Osteoblast (primary cell): ENCODE measurements around the gene ADIPOR2. TPM values are rescaled to one million over a fixed set of nuclear protein-coding genes. Genes with fewer than 3 reads are reported as not detected.

Source experiments
- DNase-seq: peaks from one replicate; pipeline ENCODE4 v3.0.0; 2011; ENCODE audit warnings: low spot score, mixed read lengths; ENCODE audit not compliant: insufficient read length; ENCODE audit errors: missing footprints
- H2AFZ ChIP-seq: 2 replicates; pipeline ENCODE4 v1.6.0; 2011; ENCODE audit warnings: mild to moderate bottlenecking, low read length
- H3K27ac ChIP-seq: 2 replicates; pipeline ENCODE4 v1.5.1; 2011; ENCODE audit warnings: mild to moderate bottlenecking, low read depth, low read length, moderate library complexity
- H3K27me3 ChIP-seq: 2 replicates; pipeline ENCODE4 v1.6.0; 2012; ENCODE audit warnings: mild to moderate bottlenecking, control low read depth, inconsistent platforms, low read length, moderate library complexity; ENCODE audit not compliant: insufficient read depth
- H3K36me3 ChIP-seq: 2 replicates; pipeline ENCODE4 v1.5.1; 2011; ENCODE audit warnings: mild to moderate bottlenecking, low read length, control low read depth, moderate library complexity; ENCODE audit not compliant: insufficient read depth
- H3K4me1 ChIP-seq: 2 replicates; pipeline ENCODE4 v1.5.1; 2011; ENCODE audit warnings: mild to moderate bottlenecking, low read length, control low read depth, moderate library complexity; ENCODE audit not compliant: insufficient read depth
- H3K4me2 ChIP-seq: 2 replicates; pipeline ENCODE4 v1.6.0; 2011; ENCODE audit warnings: mild to moderate bottlenecking, low read length; ENCODE audit not compliant: insufficient read depth
- H3K4me3 ChIP-seq: fragments of 200-600 bp; sonication (generic); 3 replicates; pipeline ENCODE4 v1.5.1; 2012; ENCODE audit warnings: mild to moderate bottlenecking, low read length, inconsistent platforms; ENCODE audit not compliant: insufficient read depth
- H3K79me2 ChIP-seq: 2 replicates; pipeline ENCODE4 v1.6.0; 2012; ENCODE audit warnings: mild to moderate bottlenecking, low read length, control low read depth, inconsistent platforms; ENCODE audit not compliant: insufficient read depth
- H3K9me3 ChIP-seq: 2 replicates; pipeline ENCODE4 v1.5.1; 2011; ENCODE audit warnings: low read depth, low read length, control low read depth
- H4K20me1 ChIP-seq: 2 replicates; pipeline ENCODE4 v1.6.0; 2012; ENCODE audit warnings: mild to moderate bottlenecking, low read length, control low read depth; ENCODE audit not compliant: insufficient read depth
- CTCF ChIP-seq: IDR thresholded peaks from 2 replicates; pipeline ENCODE4 v1.5.1; 2011; ENCODE audit warnings: mild to moderate bottlenecking, low read depth, low read length, moderate library complexity; ENCODE audit errors: extremely low read depth
- total RNA-seq: library from RNA; depleted of rRNA; stranded (reverse); fragments of >200 nt; gene quantifications from 2 replicates; pipeline ENCODE4 v1.2.3, GENCODE V29; 2012

The ADIPOR2 gene
- total RNA-seq, 1 donor = 32.2 TPM

- no peaks in the 10 kb centered on the region for H3K79me2 ChIP-seq
- peaks cover 3% of the 10 kb centered on the region for H3K4me1 ChIP-seq
- H3K9me3 ChIP-seq = no peaks in the 10 kb centered on the region
- no peaks in the 10 kb centered on the region for H3K27me3 ChIP-seq
- no peak overlapping the region for H3K4me3 ChIP-seq
- H4K20me1 ChIP-seq = no peaks in the 10 kb centered on the region
- no peak overlapping the region for H3K27ac ChIP-seq
- H3K4me2 ChIP-seq = no peak overlapping the region
- no peak for TF ChIP-seq CTCF
- DNase-seq = no peak
- no peaks in the 10 kb centered on the region for H3K36me3 ChIP-seq
- H2AFZ ChIP-seq = no peak overlapping the region
Measured at GRCh38 chr12:1807087-1807860, 116.4 kb downstream of the ADIPOR2 start.

GRCh38 chr12:1808036-1808797 is 117.3 kb downstream of the ADIPOR2 start:
- Histone ChIP-seq H4K20me1 (no peaks in the 10 kb centered on the region), H3K27me3 (no peaks in the 10 kb centered on the region), H3K4me2 (no peak overlapping the region), H3K9me3 (no peaks in the 10 kb centered on the region), H3K79me2 (no peaks in the 10 kb centered on the region), H2AFZ (no peak overlapping the region), H3K36me3 (no peaks in the 10 kb centered on the region), H3K27ac (no peak overlapping the region), H3K4me1 (peaks cover 3% of the 10 kb centered on the region), H3K4me3 (no peak overlapping the region)
- no peak for TF ChIP-seq CTCF
- no peak for DNase-seq

DNA sequence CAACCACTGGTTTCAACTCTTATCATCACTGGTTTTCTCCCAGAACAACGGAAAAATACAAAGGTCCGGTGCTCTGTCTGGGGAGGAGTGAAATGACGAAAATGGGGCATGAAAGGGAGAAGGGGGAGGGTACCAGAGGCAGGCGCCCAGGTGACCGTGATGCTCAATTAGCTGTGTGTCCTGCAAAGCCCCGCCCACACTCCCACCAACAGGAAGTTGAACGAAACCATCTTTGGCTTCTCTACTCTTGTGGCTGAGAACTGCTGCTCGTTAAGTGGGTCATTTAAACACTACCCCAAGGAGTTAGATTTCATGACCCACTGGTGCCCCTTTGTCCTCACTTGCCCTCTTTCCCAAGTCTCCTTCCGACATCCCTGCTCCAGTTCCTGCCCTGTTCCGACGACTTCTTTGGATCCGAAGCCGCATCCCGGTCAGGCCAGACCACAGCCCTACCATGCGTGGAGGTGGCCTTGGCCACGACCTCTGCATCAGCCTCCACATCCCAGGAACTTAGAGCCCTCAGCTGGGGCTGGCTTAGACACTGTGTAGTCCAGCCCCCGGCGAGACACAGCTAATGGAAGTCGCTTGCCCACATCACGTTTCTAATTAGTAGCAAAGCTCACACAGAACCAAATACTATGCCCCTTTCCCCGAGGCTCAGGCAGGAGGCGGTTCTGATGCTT is 118.1 kb downstream of the ADIPOR2 start:
- H3K27me3 ChIP-seq = peaks cover 4% of the 10 kb centered on the region
- no peaks in the 10 kb centered on the region for H3K36me3 ChIP-seq
- no peaks in the 10 kb centered on the region for H3K79me2 ChIP-seq
- H3K4me2 ChIP-seq = no peak overlapping the region
- H3K4me3 ChIP-seq = no peak overlapping the region
- H4K20me1 ChIP-seq = no peaks in the 10 kb centered on the region
- TF ChIP-seq CTCF = no peak
- peak; percentile 47 for DNase-seq
- H3K4me1 ChIP-seq = peaks cover 3% of the 10 kb centered on the region
- no peaks in the 10 kb centered on the region for H3K9me3 ChIP-seq
- no peak overlapping the region for H2AFZ ChIP-seq
- no peak overlapping the region for H3K27ac ChIP-seq
